Endothelial cell (in vitro differentiated cells): Measurements from ENCODE around the gene VDR. TPM values are rescaled to one million over a fixed set of nuclear protein-coding genes. Genes with fewer than 3 reads are reported as not detected.

ENCODE experiments used
- DNase-seq: peaks from one replicate; pipeline ENCODE4 v3.0.0; 2021; ENCODE audit warnings: low spot score
- H3K27ac Mint-ChIP-seq: one replicate; pipeline ENCODE4 v1.8.0; 2021; ENCODE audit warnings: mixed read lengths, inconsistent platforms; ENCODE audit not compliant: unreplicated experiment
- H3K27me3 Mint-ChIP-seq: one replicate; pipeline ENCODE4 v1.8.0; 2021; ENCODE audit warnings: mild to moderate bottlenecking, moderate library complexity, mixed read lengths, inconsistent platforms; ENCODE audit not compliant: unreplicated experiment
- H3K36me3 Mint-ChIP-seq: one replicate; pipeline ENCODE4 v1.8.0; 2021; ENCODE audit warnings: mild to moderate bottlenecking, low read depth, mixed read lengths, inconsistent platforms; ENCODE audit not compliant: unreplicated experiment
- H3K4me1 Mint-ChIP-seq: one replicate; pipeline ENCODE4 v1.8.0; 2021; ENCODE audit warnings: mild to moderate bottlenecking, mixed read lengths, inconsistent platforms; ENCODE audit not compliant: unreplicated experiment
- H3K4me3 Mint-ChIP-seq: one replicate; pipeline ENCODE4 v1.8.0; 2021; ENCODE audit warnings: mild to moderate bottlenecking, mixed read lengths, inconsistent platforms; ENCODE audit not compliant: unreplicated experiment
- H3K9me3 Mint-ChIP-seq: one replicate; pipeline ENCODE4 v1.8.0; 2021; ENCODE audit warnings: mixed read lengths, inconsistent platforms; ENCODE audit not compliant: unreplicated experiment
- total RNA-seq: library from RNA; stranded (reverse); fragmentation: NEBNext Ultra II Directional; extraction: Animal tissue kit (Norgen Biotek cat#: 25700); gene quantifications from one replicate; pipeline ENCODE4 v1.2.1, GENCODE V29; 2021; ENCODE audit not compliant: unreplicated experiment
- TF ChIP-seq, protein P1 (sequence below): fragments of 200-600 bp; sonication (generic); IDR thresholded peaks from one replicate; pipeline ENCODE4 v1.5.0; 2021; ENCODE audit warnings: antibody characterized with exemption; ENCODE audit not compliant: unreplicated experiment

Gene VDR
- total RNA-seq, 1 donor from 2014 or later = 2.3 TPM

DNA sequence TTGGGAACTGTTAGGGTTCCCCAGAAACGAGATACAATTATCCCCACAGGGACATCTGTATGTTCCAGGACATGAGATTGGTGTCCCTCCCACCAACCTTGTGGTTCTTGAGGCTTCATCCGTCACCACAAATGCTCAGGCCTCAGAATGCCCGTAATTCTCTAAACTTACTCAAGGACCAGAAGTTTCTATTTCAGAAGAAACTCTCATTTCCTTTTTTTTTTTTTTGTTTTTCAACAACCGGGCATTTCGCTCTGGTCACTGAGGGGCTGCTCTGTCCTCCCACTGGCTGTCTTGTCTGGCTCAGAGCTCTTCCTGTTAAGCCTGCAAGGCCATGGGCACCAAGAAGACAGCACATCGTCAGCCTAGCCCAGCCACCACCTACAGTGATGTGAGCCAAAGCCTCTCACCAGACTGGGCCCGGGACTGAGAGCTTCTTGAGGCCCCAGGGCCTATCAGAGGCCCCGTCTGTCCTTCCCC is 36.2 kb downstream of the VDR start:
- TF ChIP-seq, protein P1, sequence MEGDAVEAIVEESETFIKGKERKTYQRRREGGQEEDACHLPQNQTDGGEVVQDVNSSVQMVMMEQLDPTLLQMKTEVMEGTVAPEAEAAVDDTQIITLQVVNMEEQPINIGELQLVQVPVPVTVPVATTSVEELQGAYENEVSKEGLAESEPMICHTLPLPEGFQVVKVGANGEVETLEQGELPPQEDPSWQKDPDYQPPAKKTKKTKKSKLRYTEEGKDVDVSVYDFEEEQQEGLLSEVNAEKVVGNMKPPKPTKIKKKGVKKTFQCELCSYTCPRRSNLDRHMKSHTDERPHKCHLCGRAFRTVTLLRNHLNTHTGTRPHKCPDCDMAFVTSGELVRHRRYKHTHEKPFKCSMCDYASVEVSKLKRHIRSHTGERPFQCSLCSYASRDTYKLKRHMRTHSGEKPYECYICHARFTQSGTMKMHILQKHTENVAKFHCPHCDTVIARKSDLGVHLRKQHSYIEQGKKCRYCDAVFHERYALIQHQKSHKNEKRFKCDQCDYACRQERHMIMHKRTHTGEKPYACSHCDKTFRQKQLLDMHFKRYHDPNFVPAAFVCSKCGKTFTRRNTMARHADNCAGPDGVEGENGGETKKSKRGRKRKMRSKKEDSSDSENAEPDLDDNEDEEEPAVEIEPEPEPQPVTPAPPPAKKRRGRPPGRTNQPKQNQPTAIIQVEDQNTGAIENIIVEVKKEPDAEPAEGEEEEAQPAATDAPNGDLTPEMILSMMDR = no peak
- H3K9me3 Mint-ChIP-seq = no peaks in the 10 kb centered on the region
- peaks cover 6% of the 10 kb centered on the region for H3K4me1 Mint-ChIP-seq
- no peak overlapping the region for H3K27ac Mint-ChIP-seq
- no peak for DNase-seq
- no peaks in the 10 kb centered on the region for H3K36me3 Mint-ChIP-seq
- H3K27me3 Mint-ChIP-seq = peaks cover 12% of the 10 kb centered on the region
- H3K4me3 Mint-ChIP-seq = no peak overlapping the region

DNA sequence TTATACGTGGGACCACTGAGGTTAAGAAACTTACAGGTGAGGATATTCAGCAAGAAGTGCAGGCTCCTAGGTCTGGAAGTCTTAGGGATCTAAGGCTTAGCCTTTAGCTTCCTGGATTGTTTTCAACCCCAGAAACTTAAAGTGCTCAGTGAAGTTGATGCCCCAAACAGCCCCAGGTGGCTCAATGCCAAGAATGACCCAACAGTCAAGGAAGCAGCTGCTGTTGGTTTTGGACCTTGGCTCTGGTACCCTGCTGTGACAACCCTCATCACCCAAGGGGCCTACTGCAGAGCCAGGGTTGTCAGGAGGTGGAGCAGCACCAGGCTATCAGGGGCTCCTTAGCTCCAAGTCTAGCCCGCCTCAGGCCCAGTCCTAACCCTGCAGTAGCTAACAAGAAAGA is 36.8 kb downstream of the VDR start:
- no peak overlapping the region for H3K4me3 Mint-ChIP-seq
- no peak overlapping the region for H3K27ac Mint-ChIP-seq
- TF ChIP-seq, protein P1 = no peak
- no peaks in the 10 kb centered on the region for H3K36me3 Mint-ChIP-seq
- H3K9me3 Mint-ChIP-seq = no peaks in the 10 kb centered on the region
- peaks cover 6% of the 10 kb centered on the region for H3K4me1 Mint-ChIP-seq
- peaks cover 12% of the 10 kb centered on the region for H3K27me3 Mint-ChIP-seq
- no peak for DNase-seq

DNA sequence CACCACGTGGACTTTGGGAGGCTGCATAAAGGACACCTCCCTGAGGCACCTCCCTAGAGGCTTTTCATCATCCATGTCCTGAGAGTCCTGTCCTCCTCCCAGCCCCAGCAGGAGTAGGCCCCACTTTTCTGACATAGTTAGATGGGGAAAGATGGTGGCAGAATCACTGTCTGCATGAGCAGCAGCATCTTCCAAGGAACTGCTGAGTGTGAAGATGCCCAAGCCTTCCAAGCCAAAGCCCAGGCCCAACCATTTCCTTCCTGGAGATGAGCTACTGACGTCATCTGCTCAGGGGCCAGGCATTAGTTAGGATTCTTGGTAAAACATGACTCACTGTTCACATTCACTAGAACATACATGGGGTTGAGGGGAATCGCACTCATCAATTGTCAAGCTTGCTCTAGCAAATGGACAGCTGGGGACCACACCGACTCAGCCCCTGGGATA is 37.3 kb downstream of the VDR start:
- Mint-ChIP-seq H3K27me3 (peaks cover 12% of the 10 kb centered on the region), H3K9me3 (no peaks in the 10 kb centered on the region), H3K36me3 (no peaks in the 10 kb centered on the region), H3K27ac (no peak overlapping the region), H3K4me3 (no peak overlapping the region), H3K4me1 (peaks cover 6% of the 10 kb centered on the region)
- DNase-seq = no peak
- TF ChIP-seq, protein P1 = no peak

DNA sequence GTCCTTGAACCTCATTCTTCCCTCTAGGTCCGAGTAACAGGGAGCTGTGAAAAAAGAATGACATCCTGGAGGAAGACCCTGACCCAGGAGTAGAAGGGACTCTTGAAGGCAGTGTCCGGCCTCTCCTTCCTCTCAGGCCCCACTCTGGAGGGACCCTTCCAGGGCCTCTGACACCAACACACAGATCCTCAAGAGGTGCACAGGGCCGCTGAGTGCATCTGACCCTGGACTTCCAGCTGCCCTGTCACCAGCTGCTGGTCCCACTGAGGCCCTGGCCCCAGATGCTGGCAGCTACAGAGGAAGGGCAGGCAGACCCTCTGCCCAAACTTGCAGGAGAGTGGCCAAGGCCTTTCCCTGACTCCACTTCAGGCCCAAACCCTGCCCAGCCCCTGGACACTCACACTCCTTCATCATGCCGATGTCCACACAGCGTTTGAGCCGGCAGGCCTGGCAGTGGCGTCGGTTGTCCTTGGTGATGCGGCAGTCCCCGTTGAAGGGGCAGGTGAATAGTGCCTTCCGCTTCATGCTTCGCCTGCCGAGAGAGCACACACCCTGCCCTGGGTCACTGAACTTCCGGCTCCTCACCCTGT is 40.1 kb downstream of the VDR start:
- H3K4me3 Mint-ChIP-seq = no peak overlapping the region
- DNase-seq = no peak
- no peaks in the 10 kb centered on the region for H3K36me3 Mint-ChIP-seq
- no peaks in the 10 kb centered on the region for H3K4me1 Mint-ChIP-seq
- H3K9me3 Mint-ChIP-seq = no peaks in the 10 kb centered on the region
- TF ChIP-seq, protein P1 = no peak
- peaks cover 8% of the 10 kb centered on the region for H3K27me3 Mint-ChIP-seq
- peak overlapping the region; percentile 3 for H3K27ac Mint-ChIP-seq

DNA sequence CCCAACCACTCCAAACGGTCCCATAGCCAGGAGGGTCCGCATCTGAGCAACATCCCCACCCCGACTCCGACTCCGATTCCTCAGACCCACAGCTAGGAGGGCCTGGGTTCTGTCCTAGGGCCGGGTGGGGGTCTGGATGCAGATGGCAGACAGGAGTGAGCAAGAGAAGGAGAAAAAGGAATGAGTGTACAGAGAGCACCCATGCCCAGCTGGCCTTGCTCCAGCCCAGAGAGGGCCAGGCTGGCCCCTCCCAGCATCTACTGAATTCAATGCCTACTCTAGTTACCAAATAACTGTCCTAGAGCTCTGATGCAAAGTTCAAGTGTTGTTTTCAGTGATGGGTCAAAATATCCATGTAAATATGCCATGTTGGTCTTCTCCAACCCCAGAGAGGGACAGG is 40.8 kb downstream of the VDR start:
- Mint-ChIP-seq H3K36me3 (peaks cover 5% of the 10 kb centered on the region), H3K9me3 (no peaks in the 10 kb centered on the region), H3K27me3 (peaks cover 8% of the 10 kb centered on the region), H3K4me3 (no peak overlapping the region), H3K4me1 (no peaks in the 10 kb centered on the region), H3K27ac (no peak overlapping the region)
- DNase-seq = no peak
- TF ChIP-seq, protein P1 = no peak
